Trophoblast cell (in vitro differentiated cells and primary cell): ENCODE data around the gene HOXD4.
A peak's percentile ranks its signal among the peaks of the same experiment; 100 is the strongest.

ENCODE experiments used
- DNase-seq, 2 donors: peaks; one replicate each; pipeline ENCODE4 v3.0.0-alpha.2; 2016
- H2AFZ ChIP-seq: 2 replicates; pipeline ENCODE4 v1.6.1; 2013; ENCODE audit warnings: low read length, moderate library complexity, mild to moderate bottlenecking; ENCODE audit not compliant: insufficient read depth, poor library complexity
- H2AK5ac ChIP-seq: 2 replicates; pipeline ENCODE4 v1.6.1; 2013; ENCODE audit warnings: mild to moderate bottlenecking, low read length
- H2BK120ac ChIP-seq: 2 replicates; pipeline ENCODE4 v1.6.1; 2013; ENCODE audit warnings: low read length, mild to moderate bottlenecking, moderate library complexity; ENCODE audit not compliant: insufficient read depth, poor library complexity
- H2BK12ac ChIP-seq: 2 replicates; pipeline ENCODE4 v1.6.1; 2013; ENCODE audit warnings: mild to moderate bottlenecking, low read length, moderate library complexity
- H2BK5ac ChIP-seq: 2 replicates; pipeline ENCODE4 v1.6.1; 2013; ENCODE audit warnings: low read length, low read depth, moderate library complexity, mild to moderate bottlenecking; ENCODE audit not compliant: poor library complexity
- H3K14ac ChIP-seq: 2 replicates; pipeline ENCODE4 v1.6.1; 2013; ENCODE audit warnings: mild to moderate bottlenecking, low read length
- H3K18ac ChIP-seq: 2 replicates; pipeline ENCODE4 v1.6.1; 2013; ENCODE audit warnings: mild to moderate bottlenecking, low read length
- H3K23ac ChIP-seq: 2 replicates; pipeline ENCODE4 v1.6.1; 2013; ENCODE audit warnings: low read length
- H3K27ac ChIP-seq: 2 replicates; pipeline ENCODE4 v1.5.1; 2013; ENCODE audit warnings: low read depth, mild to moderate bottlenecking, inconsistent platforms, low read length, moderate library complexity
- H3K27me3 ChIP-seq: 2 replicates; pipeline ENCODE4 v1.6.1; 2013; ENCODE audit warnings: inconsistent platforms, mild to moderate bottlenecking, low read length, moderate library complexity; ENCODE audit not compliant: insufficient read depth
- H3K36me3 ChIP-seq, 2 experiments: 1 replicate in 1 of 2; 2 replicates in 1 of 2; pipeline ENCODE4 v1.6.1; 2013; ENCODE audit warnings: low read length in 2 of 2, mild to moderate bottlenecking in 2 of 2, moderate library complexity in 1 of 2; ENCODE audit not compliant: insufficient read depth in 2 of 2, control insufficient read depth in 1 of 2
- H3K4ac ChIP-seq: 2 replicates; pipeline ENCODE4 v1.6.1; 2013; ENCODE audit warnings: low read depth, mild to moderate bottlenecking, low read length, moderate library complexity
- H3K4me1 ChIP-seq, 2 experiments: 1 replicate in 1 of 2; 2 replicates in 1 of 2; pipeline ENCODE4 v1.6.1; 2013; ENCODE audit warnings: low read length in 2 of 2, mild to moderate bottlenecking in 2 of 2, moderate library complexity in 1 of 2; ENCODE audit not compliant: insufficient read depth in 2 of 2, control insufficient read depth in 1 of 2
- H3K4me2 ChIP-seq: 2 replicates; pipeline ENCODE4 v1.6.1; 2013; ENCODE audit warnings: inconsistent platforms, mild to moderate bottlenecking, low read length, moderate library complexity
- H3K4me3 ChIP-seq: 2 replicates; pipeline ENCODE4 v1.5.1; 2013; ENCODE audit warnings: mild to moderate bottlenecking, low read depth, low read length, inconsistent platforms
- H3K79me1 ChIP-seq: one replicate; pipeline ENCODE4 v1.6.1; 2013; ENCODE audit warnings: low read length
- H3K79me2 ChIP-seq: 2 replicates; pipeline ENCODE4 v1.6.1; 2013; ENCODE audit warnings: low read length, mild to moderate bottlenecking; ENCODE audit not compliant: control insufficient read depth, insufficient read depth, poor library complexity
- H3K9ac ChIP-seq: 2 replicates; pipeline ENCODE4 v1.6.1; 2013; ENCODE audit warnings: mild to moderate bottlenecking, low read length
- H3K9me3 ChIP-seq: 2 replicates; pipeline ENCODE4 v1.6.1; 2013; ENCODE audit warnings: low read depth, mild to moderate bottlenecking, control low read depth, inconsistent platforms, low read length; ENCODE audit not compliant: insufficient read depth
- H4K12ac ChIP-seq: 2 replicates; pipeline ENCODE4 v1.6.1; 2013; ENCODE audit warnings: low read depth, mild to moderate bottlenecking, low read length, moderate library complexity
- H4K8ac ChIP-seq: 2 replicates; pipeline ENCODE4 v1.6.1; 2013; ENCODE audit warnings: low read depth, mild to moderate bottlenecking, low read length, moderate library complexity
- H4K91ac ChIP-seq: one replicate; pipeline ENCODE4 v1.6.1; 2013; ENCODE audit warnings: low read depth, mild to moderate bottlenecking, low read length, moderate library complexity
- WGBS: extraction: QIAGEN DNeasy Blood & Tissue Kit; methylation state at CpG from one replicate; pipeline ENCODE4 v1.1.7; 2013; ENCODE audit warnings: missing lambda C conversion rate; ENCODE audit not compliant: insufficient read length, insufficient coverage; ENCODE audit errors: extremely low coverage; 5-methylcytosine and 5-hydroxymethylcytosine counted together

Gene HOXD4

GRCh38 chr2:176173567-176174381 lies 22.4 kb downstream of the HOXD4 start:
- Histone ChIP-seq H3K27me3 (peaks cover 81% of the 10 kb centered on the region), H2AFZ (no peak overlapping the region), H3K4me1 (peaks cover 3 to 17% of the 10 kb centered on the region in 2 experiments), H3K4ac (no peak overlapping the region), H3K4me3 (no peak overlapping the region), H4K8ac (no peak overlapping the region), H3K36me3 (no peaks in the 10 kb centered on the region), H3K18ac (no peak overlapping the region), H3K79me2 (no peaks in the 10 kb centered on the region), H2BK5ac (no peak overlapping the region), H2BK12ac (no peak overlapping the region), H3K9me3 (peaks cover 16% of the 10 kb centered on the region), H4K91ac (no peak overlapping the region), H3K9ac (no peak overlapping the region), H4K12ac (no peak overlapping the region), H3K23ac (no peak overlapping the region), H2AK5ac (no peak overlapping the region), H3K4me2 (no peak overlapping the region), H3K27ac (no peak overlapping the region), H2BK120ac (no peak overlapping the region), H3K14ac (no peak overlapping the region), H3K79me1 (no peaks in the 10 kb centered on the region)
- WGBS: no CpG with 5 or more reads among the region's 7 CpGs
- no peak for DNase-seq

GRCh38 chr2:176174382-176174823 lies 23.1 kb downstream of the HOXD4 start:
- no peak overlapping the region for H3K18ac ChIP-seq
- no CpG with 5 or more reads among the region's 14 CpGs for WGBS
- peaks cover 3 to 17% of the 10 kb centered on the region in 2 experiments for H3K4me1 ChIP-seq
- H3K27me3 ChIP-seq: peaks cover 81% of the 10 kb centered on the region
- H2BK12ac ChIP-seq: no peak overlapping the region
- H3K4me2 ChIP-seq: no peak overlapping the region
- DNase-seq: no peak
- H3K4ac ChIP-seq: no peak overlapping the region
- H3K4me3 ChIP-seq: no peak overlapping the region
- no peak overlapping the region for H2BK5ac ChIP-seq
- H2BK120ac ChIP-seq: no peak overlapping the region
- H4K8ac ChIP-seq: no peak overlapping the region
- H2AFZ ChIP-seq: no peak overlapping the region
- no peak overlapping the region for H3K9ac ChIP-seq
- H3K9me3 ChIP-seq: peaks cover 14% of the 10 kb centered on the region
- no peak overlapping the region for H3K23ac ChIP-seq
- H2AK5ac ChIP-seq: no peak overlapping the region
- no peaks in the 10 kb centered on the region for H3K36me3 ChIP-seq
- no peaks in the 10 kb centered on the region for H3K79me1 ChIP-seq
- no peak overlapping the region for H3K14ac ChIP-seq
- H4K91ac ChIP-seq: no peak overlapping the region
- H3K27ac ChIP-seq: no peak overlapping the region
- no peak overlapping the region for H4K12ac ChIP-seq
- no peaks in the 10 kb centered on the region for H3K79me2 ChIP-seq

GRCh38 chr2:176174824-176175708 lies 23.7 kb downstream of the HOXD4 start:
- Histone ChIP-seq H2AK5ac (no peak overlapping the region), H3K4me2 (peak overlapping the region; percentile 42), H4K91ac (no peak overlapping the region), H2BK120ac (no peak overlapping the region), H3K14ac (no peak overlapping the region), H2AFZ (no peak overlapping the region), H3K9me3 (peaks cover 14% of the 10 kb centered on the region), H3K23ac (no peak overlapping the region), H3K18ac (no peak overlapping the region), H3K79me2 (no peaks in the 10 kb centered on the region), H3K27me3 (peaks cover 85% of the 10 kb centered on the region), H3K4me3 (no peak overlapping the region), H3K4me1 (peaks cover 3 to 17% of the 10 kb centered on the region in 2 experiments), H3K4ac (no peak overlapping the region), H3K9ac (no peak overlapping the region), H4K8ac (no peak overlapping the region), H4K12ac (no peak overlapping the region), H2BK12ac (no peak overlapping the region), H2BK5ac (no peak overlapping the region), H3K36me3 (no peaks in the 10 kb centered on the region), H3K27ac (no peak overlapping the region), H3K79me1 (no peaks in the 10 kb centered on the region)
- no CpG with 5 or more reads among the region's 47 CpGs for whole genome bisulfite sequencing
- no peak for DNase-seq

- no peak for DNase-seq
- no peak overlapping the region for H2BK12ac ChIP-seq
- no peak overlapping the region for H3K4ac ChIP-seq
- H3K9ac ChIP-seq: no peak overlapping the region
- H3K79me2 ChIP-seq: no peaks in the 10 kb centered on the region
- no peak overlapping the region for H2BK5ac ChIP-seq
- H3K27ac ChIP-seq: no peak overlapping the region
- H3K4me1 ChIP-seq: peaks cover 3 to 17% of the 10 kb centered on the region in 2 experiments
- no peaks in the 10 kb centered on the region for H3K36me3 ChIP-seq
- no peak overlapping the region for H2AFZ ChIP-seq
- no peaks in the 10 kb centered on the region for H3K79me1 ChIP-seq
- H3K4me3 ChIP-seq: no peak overlapping the region
- H3K18ac ChIP-seq: no peak overlapping the region
- no peak overlapping the region for H2AK5ac ChIP-seq
- H3K4me2 ChIP-seq: no peak overlapping the region
- H3K9me3 ChIP-seq: peaks cover 14% of the 10 kb centered on the region
- H3K14ac ChIP-seq: no peak overlapping the region
- no peak overlapping the region for H4K8ac ChIP-seq
- H3K27me3 ChIP-seq: peaks cover 83% of the 10 kb centered on the region
- no peak overlapping the region for H4K91ac ChIP-seq
- no peak overlapping the region for H4K12ac ChIP-seq
- H2BK120ac ChIP-seq: no peak overlapping the region
- WGBS: no CpG with 5 or more reads among the region's 7 CpGs
- H3K23ac ChIP-seq: no peak overlapping the region
Measured at GRCh38 chr2:176175709-176176607, 24.6 kb downstream of the HOXD4 start.
